H1 (cell line): ENCODE data around the gene RXRA. TPM values are rescaled to one million over a fixed set of nuclear protein-coding genes. Genes with fewer than 3 reads are reported as not detected.

Source experiments
- CTCF ChIA-PET: fragments of 300-600 bp; sonication (Branson Sonifier 250); formaldehyde crosslinking; loops from one replicate; lab custom pipeline; 2021; ENCODE audit not compliant: partially characterized antibody; lab: Charles Lee
- POLR2A ChIA-PET: fragments of 300-600 bp; sonication (Branson Sonifier 250); formaldehyde crosslinking; loops from one replicate; lab custom pipeline; 2021; ENCODE audit warnings: inconsistent platforms; ENCODE audit not compliant: partially characterized antibody; lab: Charles Lee
- DNase-seq, 2 experiments: peaks; one replicate each; pipeline versions ENCODE4 v3.0.0 to v3.0.0-alpha.2; 2010 to 2022; ENCODE audit warnings: low spot score in 2 of 2, low read depth in 1 of 2, mixed read lengths in 1 of 2
- FAIRE-seq: peaks from 2 replicates; lab custom pipeline; 2011; peaks lifted over from hg19 to GRCh38; lab: Jason Lieb, UNC
- H2AFZ ChIP-seq: 2 replicates; pipeline ENCODE4 v1.8.1; 2012; ENCODE audit warnings: low read length, inconsistent platforms
- H2AK5ac ChIP-seq: 2 replicates; pipeline ENCODE4 v1.6.1; 2013; ENCODE audit warnings: low read depth, low read length
- H2BK120ac ChIP-seq: replicated peaks from 2 replicates; pipeline ENCODE3; 2013; ENCODE audit warnings: low read depth, low read length, inconsistent platforms
- H2BK12ac ChIP-seq: 2 replicates; pipeline ENCODE4 v1.6.1; 2013; ENCODE audit warnings: low read depth, low read length
- H2BK15ac ChIP-seq: 2 replicates; pipeline ENCODE4 v1.6.1; 2013; ENCODE audit warnings: low read length
- H2BK20ac ChIP-seq: 2 replicates; pipeline ENCODE4 v1.6.1; 2013; ENCODE audit warnings: low read length
- H2BK5ac ChIP-seq: 2 replicates; pipeline ENCODE4 v1.6.1; 2013; ENCODE audit warnings: low read depth, low read length
- H3K14ac ChIP-seq: 2 replicates; pipeline ENCODE4 v1.6.1; 2013; ENCODE audit warnings: inconsistent platforms; ENCODE audit not compliant: insufficient read length
- H3K18ac ChIP-seq: 2 replicates; pipeline ENCODE4 v1.6.1; 2013; ENCODE audit warnings: low read length; ENCODE audit errors: extremely low read depth
- H3K23ac ChIP-seq: 2 replicates; pipeline ENCODE4 v1.6.1; 2013; ENCODE audit warnings: inconsistent platforms; ENCODE audit not compliant: insufficient read length
- H3K23me2 ChIP-seq: 2 replicates; pipeline ENCODE4 v1.6.1; 2013; ENCODE audit warnings: low read depth, low read length
- H3K27ac ChIP-seq: 2 replicates; pipeline ENCODE4 v1.6.1; 2011; ENCODE audit warnings: low read depth, low read length, inconsistent platforms
- H3K27me3 ChIP-seq, 4 experiments: replicated peaks in 1 of 4; 1 replicate in 1 of 4; 2 replicates in 3 of 4; pipeline versions ENCODE4 v1.6.1 to v1.8.1; 2011 to 2013; ENCODE audit warnings: low read length in 3 of 4, mild to moderate bottlenecking in 3 of 4, inconsistent platforms in 2 of 4, mixed read lengths in 2 of 4, moderate library complexity in 1 of 4; ENCODE audit not compliant: control insufficient read depth in 3 of 4, insufficient read depth in 3 of 4; ENCODE audit errors: extremely low read depth in 1 of 4
- H3K36me3 ChIP-seq, 4 experiments: 2 replicates each; pipeline versions ENCODE4 v1.6.1 to v1.8.1; 2011 to 2013; ENCODE audit warnings: mild to moderate bottlenecking in 4 of 4, low read length in 3 of 4, moderate library complexity in 2 of 4, control low read depth in 1 of 4, inconsistent platforms in 1 of 4; ENCODE audit not compliant: insufficient read depth in 4 of 4, control insufficient read depth in 2 of 4
- H3K4ac ChIP-seq: replicated peaks from 2 replicates; pipeline ENCODE3; 2013; ENCODE audit warnings: low read length, low read depth, mixed read lengths, inconsistent platforms; ENCODE audit not compliant: insufficient read length
- H3K4me1 ChIP-seq, 4 experiments: replicated peaks in 1 of 4; 1 replicate in 1 of 4; 2 replicates in 3 of 4; pipeline versions ENCODE4 v1.6.1 to v1.8.1; 2011 to 2013; ENCODE audit warnings: low read length in 3 of 4, inconsistent platforms in 2 of 4, mixed read lengths in 1 of 4; ENCODE audit not compliant: insufficient read depth in 4 of 4, control insufficient read depth in 3 of 4
- H3K4me2 ChIP-seq, 2 experiments: 2 replicates each; pipeline versions ENCODE4 v1.6.1 to v1.8.1; 2011 to 2013; ENCODE audit warnings: low read depth in 2 of 2, low read length in 2 of 2, control low read depth in 1 of 2, inconsistent platforms in 1 of 2, mild to moderate bottlenecking in 1 of 2; ENCODE audit not compliant: insufficient read depth in 1 of 2
- H3K4me3 ChIP-seq, 4 experiments: fragments of 200-600, 300-600 bp in 1 of 4; sonication (generic), shearing (Covaris generic), sonication (Bioruptor Twin) in 1 of 4; 2 replicates each; pipeline versions ENCODE4 v1.5.1 to v1.8.1; 2011 to 2016; ENCODE audit warnings: low read length in 4 of 4, low read depth in 3 of 4, control low read depth in 2 of 4, inconsistent platforms in 2 of 4, mild to moderate bottlenecking in 2 of 4, mixed read lengths in 1 of 4, moderate library complexity in 1 of 4; ENCODE audit not compliant: insufficient read depth in 2 of 4; ENCODE audit errors: extremely low read depth in 1 of 4
- H3K56ac ChIP-seq: replicated peaks from 2 replicates; pipeline ENCODE3; 2013; ENCODE audit warnings: low read depth, mild to moderate bottlenecking, mixed read lengths, low read length, inconsistent platforms; ENCODE audit not compliant: insufficient read length
- H3K79me1 ChIP-seq: 2 replicates; pipeline ENCODE4 v1.6.1; 2013; ENCODE audit warnings: low read depth, low read length, control low read depth
- H3K79me2 ChIP-seq, 2 experiments: 2 replicates each; pipeline versions ENCODE4 v1.6.1 to v1.8.1; 2012 to 2013; ENCODE audit warnings: low read length in 2 of 2, mild to moderate bottlenecking in 2 of 2, inconsistent platforms in 1 of 2; ENCODE audit not compliant: insufficient read depth in 2 of 2, control insufficient read depth in 1 of 2
- H3K9ac ChIP-seq, 4 experiments: replicated peaks in 1 of 4; 1 replicate in 1 of 4; 2 replicates in 3 of 4; pipeline versions ENCODE4 v1.6.1 to v1.8.1; 2011 to 2013; ENCODE audit warnings: low read depth in 3 of 4, low read length in 3 of 4, control low read depth in 2 of 4, mild to moderate bottlenecking in 2 of 4, moderate library complexity in 2 of 4, inconsistent platforms in 1 of 4; ENCODE audit errors: extremely low read depth in 1 of 4
- H3K9me3 ChIP-seq, 2 experiments: 2 replicates each; pipeline versions ENCODE4 v1.6.1 to v1.8.1; 2012 to 2013; ENCODE audit warnings: mild to moderate bottlenecking in 2 of 2, moderate library complexity in 2 of 2, control low read depth in 1 of 2, inconsistent platforms in 1 of 2, low read depth in 1 of 2, low read length in 1 of 2, mixed read lengths in 1 of 2; ENCODE audit not compliant: insufficient read depth in 2 of 2
- H4K20me1 ChIP-seq, 2 experiments: replicated peaks in 1 of 2; 2 replicates each; pipeline versions ENCODE3 to v1.8.1; 2011 to 2013; ENCODE audit warnings: inconsistent platforms in 2 of 2, low read length in 2 of 2, mild to moderate bottlenecking in 1 of 2; ENCODE audit not compliant: insufficient read depth in 2 of 2, control insufficient read depth in 1 of 2
- H4K5ac ChIP-seq: 2 replicates; pipeline ENCODE4 v1.6.1; 2013; ENCODE audit warnings: low read length, low read depth, mixed read lengths, inconsistent platforms; ENCODE audit not compliant: insufficient read length
- H4K8ac ChIP-seq: 2 replicates; pipeline ENCODE4 v1.8.0; 2013; ENCODE audit warnings: mild to moderate bottlenecking, moderate library complexity, low read length, inconsistent platforms; ENCODE audit not compliant: insufficient read depth; ENCODE audit errors: extremely low read depth
- H4K91ac ChIP-seq: replicated peaks from 2 replicates; pipeline ENCODE3; 2013; ENCODE audit warnings: low read length, mixed read lengths, inconsistent platforms; ENCODE audit not compliant: insufficient read length
- BRCA1 ChIP-seq: IDR thresholded peaks from 2 replicates; pipeline ENCODE4 v1.6.1; 2012; ENCODE audit warnings: low read depth, low read length, improper control_type of control experiment
- CEBPB ChIP-seq: IDR thresholded peaks from 2 replicates; pipeline ENCODE4 v1.6.1; 2012; ENCODE audit warnings: low read depth, low read length
- EP300 ChIP-seq, 2 experiments: IDR thresholded peaks; 1 replicate in 1 of 2; 2 replicates in 1 of 2; pipeline ENCODE4 v1.6.1; 2011 to 2012; ENCODE audit warnings: low read depth in 2 of 2, low read length in 2 of 2, mild to moderate bottlenecking in 2 of 2, borderline replicate concordance in 1 of 2, inconsistent platforms in 1 of 2, moderate library complexity in 1 of 2
- JUND ChIP-seq: IDR thresholded peaks from 2 replicates; pipeline ENCODE4 v1.6.1; 2011; ENCODE audit warnings: mild to moderate bottlenecking, improper control_type of control experiment, low read length
- POLR2A ChIP-seq, 2 experiments: IDR thresholded peaks; 1 replicate in 1 of 2; 2 replicates in 1 of 2; pipeline ENCODE4 v1.6.1; 2011; ENCODE audit warnings: low read depth in 2 of 2, low read length in 2 of 2, mild to moderate bottlenecking in 2 of 2; ENCODE audit errors: control extremely low read depth in 1 of 2
- SIN3A ChIP-seq, 2 experiments: IDR thresholded peaks in 1 of 2; conservative IDR thresholded peaks in 1 of 2; 2 replicates each; pipeline ENCODE4 v1.6.1; 2011 to 2012; ENCODE audit warnings: low read length in 2 of 2, improper control_type of control experiment in 1 of 2, low read depth in 1 of 2, mild to moderate bottlenecking in 1 of 2
- SIX5 ChIP-seq: IDR thresholded peaks from 2 replicates; pipeline ENCODE4 v1.6.1; 2011; ENCODE audit warnings: mild to moderate bottlenecking, low read depth, low read length
- SP1 ChIP-seq: IDR thresholded peaks from 2 replicates; pipeline ENCODE4 v1.6.1; 2011; ENCODE audit warnings: low read depth, low read length
- TCF12 ChIP-seq: IDR thresholded peaks from 2 replicates; pipeline ENCODE4 v1.6.1; 2011; ENCODE audit warnings: low read depth, mild to moderate bottlenecking, low read length
- WGBS, 2 experiments: shearing (Covaris generic) in 1 of 2; methylation state at CpG; one replicate each; pipeline versions ENCODE4 v1.1.6 to v1.1.7; 2013 to 2015; ENCODE audit warnings: low lambda C conversion rate in 2 of 2, mixed read lengths in 2 of 2, inconsistent platforms in 1 of 2, low coverage in 1 of 2, missing lambda C conversion rate in 1 of 2; ENCODE audit not compliant: insufficient replicate concordance in 2 of 2, insufficient coverage in 1 of 2, insufficient read length in 1 of 2; ENCODE audit errors: extremely low coverage in 1 of 2, missing lambda C conversion rate in 1 of 2; 5-methylcytosine and 5-hydroxymethylcytosine counted together
- polyA plus RNA-seq, 7 experiments: library from polyadenylated mRNA; depleted of rRNA in 3 of 7; stranded (reverse) in 5 of 7; unstranded in 2 of 7; fragments of >200 nt in 5 of 7; fragments of 200-250 nt in 2 of 7; gene quantifications; 1 replicate in 5 of 7; 2 replicates in 1 of 7; 4 replicates in 1 of 7; pipeline versions ENCODE4 v1.2.1 to v1.2.3, GENCODE V29; 2011 to 2013; ENCODE audit warnings: missing spikeins in 2 of 7, mixed read lengths in 2 of 7
- total RNA-seq: library from RNA; stranded (reverse); fragmentation: NEBNext Ultra II Directional; extraction: Animal tissue kit (Norgen Biotek cat#: 25700); gene quantifications from 2 replicates; pipeline ENCODE4 v1.2.1, GENCODE V29; 2021

Gene RXRA
- total and polyA plus RNA-seq, 2 of the 8 experiments (the other 6 are each of a cell fraction or from before 2014, with no cell fraction given): 9.8 to 29.4 TPM

DNA sequence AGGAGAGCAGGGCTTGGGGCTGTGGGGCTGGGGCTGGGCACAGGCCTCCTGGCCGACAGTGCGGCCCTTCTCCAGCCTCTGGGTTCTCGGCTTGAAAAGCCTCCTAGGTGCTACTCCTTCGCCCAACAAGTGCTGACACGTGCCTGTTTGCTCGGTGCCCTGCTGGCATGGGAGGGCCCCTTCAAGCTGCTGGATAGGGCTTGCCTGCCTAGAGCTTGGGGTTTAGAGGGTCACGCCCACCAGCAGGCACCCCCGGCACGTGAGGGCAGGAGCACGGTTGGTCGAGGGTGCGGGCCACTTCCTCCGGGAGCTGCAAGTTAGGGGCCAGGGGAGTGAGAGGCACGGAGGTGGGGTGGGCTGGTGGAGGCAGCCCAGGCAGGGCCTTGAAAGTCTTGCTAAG is 106.2 kb downstream of the RXRA start:
- no peak overlapping the region for H3K9ac ChIP-seq
- H2BK15ac ChIP-seq: no peak overlapping the region
- no peak overlapping the region for H3K14ac ChIP-seq
- H3K27me3 ChIP-seq: no peaks in the 10 kb centered on the region
- H3K23me2 ChIP-seq: no peaks in the 10 kb centered on the region
- no peak for FAIRE-seq
- WGBS, 2 experiments: 91% methylated on average over 6 of the region's 14 CpGs; no CpG with 5 or more reads in 1 of the 2 experiments
- H4K8ac ChIP-seq: peak overlapping the region; percentile 71; the same call in 1 of the 2 replicates
- H3K18ac ChIP-seq: no peak overlapping the region
- no peak overlapping the region for H3K4me2 ChIP-seq
- H3K36me3 ChIP-seq: peaks cover 0 to 3% (median 1%) of the 10 kb centered on the region in 4 experiments; a peak in 2 of 8 replicates
- DNase-seq: no peak
- H4K20me1 ChIP-seq: no peaks in the 10 kb centered on the region
- POLR2A ChIA-PET: no interaction called here
- H2AK5ac ChIP-seq: no peak overlapping the region
- CTCF ChIA-PET: interaction anchor here (1.2 to 4.5 kb wide), 5 partner anchors 10 to 262 kb away, joined by 3 to 26 read pairs (median 5); no protein-coding TSS in a partner anchor
- no peak overlapping the region for H3K27ac ChIP-seq
- no peak overlapping the region for H2BK120ac ChIP-seq
- no peak overlapping the region for H3K4ac ChIP-seq
- H2BK12ac ChIP-seq: no peak overlapping the region
- H4K91ac ChIP-seq: no peak overlapping the region
- H3K4me3 ChIP-seq: no peak overlapping the region
- H2BK20ac ChIP-seq: no peak overlapping the region
- H4K5ac ChIP-seq: no peak overlapping the region
- no peaks in the 10 kb centered on the region for H3K79me1 ChIP-seq
- H3K79me2 ChIP-seq: no peaks in the 10 kb centered on the region
- no peak overlapping the region for H2AFZ ChIP-seq
- no peak overlapping the region for H3K23ac ChIP-seq
- H3K9me3 ChIP-seq: no peaks in the 10 kb centered on the region
- no peak overlapping the region for H2BK5ac ChIP-seq
- no peak overlapping the region for H3K56ac ChIP-seq
- peaks cover 0 to 3% (median 1%) of the 10 kb centered on the region in 4 experiments; a peak in 2 of 7 replicates for H3K4me1 ChIP-seq
- TF ChIP-seq SIX5 (no peak), JUND (no peak), SIN3A (conservative IDR thresholded peaks at IDR 0.05 in 1 of 2, IDR thresholded peaks at IDR 0.05 in 1 of 2; ENCODE audit: low read depth in 1 of 2, low read length in 2 of 2) (no peak), EP300 (IDR thresholded peaks at IDR 0.05; ENCODE audit: borderline replicate concordance in 1 of 2, low read depth in 2 of 2, low read length in 2 of 2) (no peak), TCF12 (no peak), SP1 (no peak), BRCA1 (no peak), POLR2A (IDR thresholded peaks at IDR 0.05; ENCODE audit: control extremely low read depth in 1 of 2, low read depth in 2 of 2, low read length in 2 of 2) (no peak), CEBPB (no peak)
